HEK293T (cell line): Measurements from ENCODE around the gene TP53INP2.

Experiments
- CTCF ChIA-PET: fragments of 350-600 bp; formaldehyde crosslinking; extraction: SDS; loops from one replicate; lab custom pipeline; 2021; ENCODE audit warnings: antibody characterized with exemption, inconsistent platforms; lab: Yijun Ruan, JAX
- POLR2A ChIA-PET: fragments of 350-600 bp; formaldehyde crosslinking; extraction: SDS; loops from one replicate; lab custom pipeline; 2020; ENCODE audit warnings: antibody characterized with exemption, inconsistent platforms; lab: Yijun Ruan, JAX
- DNase-seq: peaks from one replicate; pipeline ENCODE4 v3.0.0; 2012; ENCODE audit warnings: mixed read lengths; ENCODE audit errors: extremely low spot score
- ARNT ChIP-seq: fragments of 450-650 bp; IDR thresholded peaks from 2 replicates; pipeline ENCODE4 v1.6.1; 2017; ENCODE audit warnings: mild to moderate bottlenecking
- BHLHE40 ChIP-seq: fragments of 450-650 bp; IDR thresholded peaks from 2 replicates; pipeline ENCODE4 v1.6.1; 2016; ENCODE audit warnings: mild to moderate bottlenecking, moderate library complexity, borderline replicate concordance
- CTBP1 ChIP-seq: fragments of 450-650 bp; IDR thresholded peaks from 2 replicates; pipeline ENCODE4 v1.6.1; 2016; ENCODE audit warnings: borderline replicate concordance
- ELF4 ChIP-seq: fragments of 450-650 bp; IDR thresholded peaks from 2 replicates; pipeline ENCODE4 v1.6.1; 2017; ENCODE audit warnings: antibody characterized with exemption
- FOXA1 ChIP-seq: fragments of 450-650 bp; IDR thresholded peaks from 2 replicates; pipeline ENCODE4 v1.6.1; 2016; ENCODE audit warnings: mild to moderate bottlenecking
- FOXK2 ChIP-seq: fragments of 450-650 bp; IDR thresholded peaks from 2 replicates; pipeline ENCODE4 v1.6.1; 2016; ENCODE audit warnings: mild to moderate bottlenecking
- FOXM1 ChIP-seq: fragments of 450-650 bp; IDR thresholded peaks from 2 replicates; pipeline ENCODE4 v1.6.1; 2017; ENCODE audit warnings: mild to moderate bottlenecking, borderline replicate concordance
- HDGF ChIP-seq: fragments of 450-650 bp; IDR thresholded peaks from 2 replicates; pipeline ENCODE4 v1.6.1; 2017; ENCODE audit warnings: antibody characterized with exemption, borderline replicate concordance
- L3MBTL2 ChIP-seq: fragments of 450-650 bp; conservative IDR thresholded peaks from 2 replicates; pipeline ENCODE4 v1.6.1; 2016; ENCODE audit warnings: mild to moderate bottlenecking
- LEF1 ChIP-seq: fragments of 450-650 bp; IDR thresholded peaks from 2 replicates; pipeline ENCODE4 v1.6.1; 2017; ENCODE audit warnings: mild to moderate bottlenecking, borderline replicate concordance
- NFRKB ChIP-seq: fragments of 450-650 bp; IDR thresholded peaks from 2 replicates; pipeline ENCODE4 v1.6.1; 2016; ENCODE audit warnings: mild to moderate bottlenecking, moderate library complexity
- PKNOX1 ChIP-seq: fragments of 450-650 bp; IDR thresholded peaks from 2 replicates; pipeline ENCODE4 v1.6.1; 2016
- SP1 ChIP-seq: fragments of 450-650 bp; IDR thresholded peaks from 2 replicates; pipeline ENCODE4 v1.6.1; 2017
- SUZ12 ChIP-seq: fragments of 450-650 bp; IDR thresholded peaks from 2 replicates; pipeline ENCODE4 v1.6.1; 2016; ENCODE audit warnings: mild to moderate bottlenecking
- TARDBP ChIP-seq: fragments of 450-650 bp; IDR thresholded peaks from 2 replicates; pipeline ENCODE4 v1.6.1; 2016
- ZNF384 ChIP-seq: fragments of 450-650 bp; IDR thresholded peaks from 2 replicates; pipeline ENCODE4 v1.6.1; 2016

The TP53INP2 gene

DNA sequence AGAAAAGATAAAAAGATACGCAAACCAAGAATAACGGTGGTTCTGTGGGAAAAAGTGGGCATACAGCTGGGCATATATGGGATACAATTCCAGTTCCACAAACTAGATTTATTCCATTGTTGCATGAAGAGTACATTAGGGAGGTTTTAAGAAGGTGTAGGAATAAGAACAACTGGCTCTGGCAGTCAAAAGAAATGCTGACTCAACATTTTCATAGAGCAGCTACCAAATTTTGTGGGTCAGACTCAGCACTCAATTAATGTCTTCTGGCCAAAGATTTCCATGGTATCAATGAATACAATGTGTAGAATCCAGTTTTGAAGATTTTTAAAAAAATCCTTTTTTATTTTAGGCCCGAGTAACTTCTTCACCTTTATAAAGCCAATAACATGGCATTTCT, 40.2 kb downstream of the TP53INP2 start:
- TF ChIP-seq FOXA1 (no peak), L3MBTL2 (no peak), NFRKB (no peak), ELF4 (no peak), SUZ12 (no peak), ARNT (no peak), TARDBP (no peak)
- DNase-seq = no peak
- CTCF ChIA-PET = no interaction called here
- POLR2A ChIA-PET = no interaction called here

- ChIA-PET CTCF (no interaction called here), POLR2A (no interaction called here)
- DNase-seq = no peak
- TF ChIP-seq CTBP1 = no peak
- TF ChIP-seq LEF1 = no peak
- no peak for TF ChIP-seq PKNOX1
- TF ChIP-seq FOXA1 = no peak
- TF ChIP-seq ARNT = no peak
- no peak for TF ChIP-seq SUZ12
- no peak for TF ChIP-seq NFRKB
- TF ChIP-seq BHLHE40 = no peak
- TF ChIP-seq HDGF = no peak
- TF ChIP-seq ELF4 = no peak
- no peak for TF ChIP-seq SP1
- TF ChIP-seq L3MBTL2 = no peak
- no peak for TF ChIP-seq FOXM1
- TF ChIP-seq FOXK2 = no peak
- no peak for TF ChIP-seq TARDBP
- no peak for TF ChIP-seq ZNF384
These were observed 40.7 kb downstream of the TP53INP2 start for GRCh38 chr20:34744847-34745246.

DNA sequence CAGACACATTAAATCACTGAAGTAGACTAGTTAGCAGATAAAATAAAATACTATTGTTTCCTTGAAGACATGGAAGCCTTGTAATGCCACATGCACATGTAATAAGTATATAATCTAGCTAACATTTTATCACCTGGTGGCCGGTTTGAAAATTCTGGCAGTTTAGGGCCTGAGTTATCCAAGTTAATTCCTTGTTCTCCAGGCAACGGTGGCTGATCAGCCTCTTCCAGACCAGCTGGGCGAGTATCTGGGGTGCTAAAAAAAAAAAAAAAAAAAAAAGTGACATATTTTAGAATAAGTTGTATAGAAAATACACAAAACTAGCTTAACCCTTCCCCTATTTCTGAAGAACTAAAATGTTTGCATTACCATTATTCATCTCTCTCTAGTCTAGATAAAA, 42.5 kb downstream of the TP53INP2 start:
- TF ChIP-seq BHLHE40 (no peak), HDGF (no peak), ELF4 (no peak), ZNF384 (no peak), SP1 (no peak), SUZ12 (no peak), FOXK2 (no peak), CTBP1 (no peak), LEF1 (no peak), TARDBP (no peak), FOXM1 (no peak), PKNOX1 (no peak), ARNT (no peak), L3MBTL2 (no peak), FOXA1 (no peak)
- DNase-seq = no peak
- ChIA-PET CTCF (no interaction called here), POLR2A (no interaction called here)

DNA sequence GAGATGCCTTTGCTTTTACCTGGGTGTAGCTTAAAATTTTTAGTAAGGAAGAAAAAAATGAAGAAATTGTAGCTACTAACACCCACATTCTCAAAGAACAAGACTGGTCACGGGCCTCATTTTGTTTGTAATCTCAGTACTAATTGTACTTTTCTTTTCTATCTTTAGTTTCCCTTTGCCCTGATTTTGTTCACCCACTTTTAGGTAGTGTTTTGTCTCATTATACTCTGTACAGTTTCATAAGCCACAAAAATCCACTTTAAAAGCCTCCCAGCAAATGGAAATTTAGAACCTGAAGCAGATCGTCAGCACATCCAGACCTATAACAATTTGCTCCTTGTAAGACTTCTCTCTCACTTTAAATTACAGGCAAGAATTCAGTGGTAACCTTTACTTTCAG, 43.3 kb downstream of the TP53INP2 start:
- TF ChIP-seq ELF4 = no peak
- TF ChIP-seq TARDBP = no peak
- no peak for TF ChIP-seq ZNF384
- no peak for TF ChIP-seq FOXA1
- no peak for TF ChIP-seq FOXK2
- TF ChIP-seq L3MBTL2 = no peak
- TF ChIP-seq HDGF = no peak
- TF ChIP-seq SP1 = no peak
- no peak for TF ChIP-seq PKNOX1
- no peak for TF ChIP-seq ARNT
- TF ChIP-seq LEF1 = no peak
- TF ChIP-seq SUZ12 = no peak
- TF ChIP-seq NFRKB = no peak
- TF ChIP-seq FOXM1 = no peak
- no peak for TF ChIP-seq BHLHE40
- no peak for TF ChIP-seq CTBP1
- DNase-seq = no peak
- CTCF ChIA-PET = interaction anchor here (1.4 kb wide), 1 partner anchor 22 kb away, joined by 3 read pairs; no protein-coding TSS in a partner anchor
- POLR2A ChIA-PET = no interaction called here

- DNase-seq = no peak
- TF ChIP-seq FOXM1 (no peak), ZNF384 (no peak), SUZ12 (no peak), TARDBP (no peak), ARNT (no peak), FOXA1 (no peak), NFRKB (no peak), BHLHE40 (no peak), PKNOX1 (no peak), FOXK2 (no peak), CTBP1 (no peak), L3MBTL2 (no peak), ELF4 (no peak), LEF1 (no peak), HDGF (no peak)
- ChIA-PET CTCF (interaction anchor here (1.4 kb wide), 1 partner anchor 21 kb away, joined by 3 read pairs; no protein-coding TSS in a partner anchor), POLR2A (no interaction called here)
These were observed 44.6 kb downstream of the TP53INP2 start for GRCh38 chr20:34748709-34749108.

DNA sequence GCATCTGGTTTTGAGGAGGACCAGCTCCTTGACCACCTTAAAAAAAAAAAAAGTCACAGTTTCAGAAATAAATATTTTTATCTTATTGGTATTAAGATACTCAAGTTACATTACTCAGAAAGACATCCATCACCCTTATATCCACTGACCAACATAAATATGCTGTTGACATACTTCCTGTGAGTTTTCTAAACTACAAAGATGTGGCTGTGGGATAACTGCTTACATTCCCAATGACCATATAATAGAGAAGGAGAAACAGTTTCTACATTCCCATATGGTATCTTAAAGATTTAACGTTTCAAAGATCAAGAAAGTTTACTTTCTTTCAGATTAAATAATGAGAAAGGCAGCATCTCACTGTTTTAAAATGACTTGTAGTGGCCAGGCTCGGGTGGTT, 46.3 kb downstream of the TP53INP2 start:
- POLR2A ChIA-PET = no interaction called here
- DNase-seq = no peak
- TF ChIP-seq ARNT (no peak), ZNF384 (no peak), CTBP1 (no peak), TARDBP (no peak), NFRKB (no peak), LEF1 (no peak), HDGF (no peak)
- CTCF ChIA-PET = interaction anchor here (0.7 kb wide), 1 partner anchor 576 kb away, joined by 4 read pairs; no protein-coding TSS in a partner anchor
